Gastrocnemius medialis (tissue), 4 donors: Measurements from ENCODE around the gene HSD11B1L. TPM values are rescaled to one million over a fixed set of nuclear protein-coding genes. Genes with fewer than 3 reads are reported as not detected.

Source experiments
- ATAC-seq, 2 donors: fragments of 150-250 bp; one replicate each; pipeline ENCODE4 v1.9.1; 2016
- DNase-seq, 2 donors: peaks; one replicate each; pipeline ENCODE4 v3.0.0-alpha.2; 2019
- H3K27ac ChIP-seq, 4 donors: fragments of 200-600 bp; sonication (generic); 1 replicate in 1 of 4; 2 replicates in 3 of 4; pipeline ENCODE4 v1.5.1; 2016 to 2018; ENCODE audit warnings: mild to moderate bottlenecking in 2 of 4, moderate library complexity in 1 of 4
- H3K27me3 ChIP-seq, 3 donors: fragments of 200-600 bp; sonication (generic) in 2 of 3; 1 replicate in 1 of 3; 2 replicates in 2 of 3; pipeline versions ENCODE4 v1.5.1 to v1.6.0; 2016 to 2019; ENCODE audit warnings: mild to moderate bottlenecking in 1 of 3, moderate library complexity in 1 of 3
- H3K36me3 ChIP-seq, 2 donors: fragments of 200-600 bp; sonication (generic) in 1 of 2; one replicate each; pipeline ENCODE4 v1.5.1; 2017 to 2018
- H3K4me1 ChIP-seq, 2 donors: fragments of 200-600 bp; sonication (generic) in 1 of 2; one replicate each; pipeline ENCODE4 v1.5.1; 2016 to 2017; ENCODE audit warnings: mild to moderate bottlenecking in 2 of 2
- H3K4me3 ChIP-seq, 4 donors: fragments of 200-600 bp; sonication (generic) in 3 of 4; 1 replicate in 1 of 4; 2 replicates in 3 of 4; pipeline ENCODE4 v1.5.1; 2016 to 2019; ENCODE audit warnings: mild to moderate bottlenecking in 2 of 4
- H3K9me3 ChIP-seq, 3 donors: fragments of 200-600 bp; sonication (generic) in 2 of 3; 1 replicate in 1 of 3; 2 replicates in 2 of 3; pipeline ENCODE4 v1.5.1; 2016 to 2019
- CTCF ChIP-seq, 5 experiments: fragments of 450-650 bp in 3 of 5; fragments of 200-600 bp in 2 of 5; sonication (generic) in 2 of 5; IDR thresholded peaks in 4 of 5; conservative IDR thresholded peaks in 1 of 5; 1 replicate in 4 of 5; 2 replicates in 1 of 5; pipeline ENCODE4 v1.5.1; 2016 to 2019; ENCODE audit warnings: antibody characterized with exemption in 5 of 5, mild to moderate bottlenecking in 3 of 5, moderate library complexity in 3 of 5
- POLR2A ChIP-seq, 2 donors: fragments of 450-650 bp; IDR thresholded peaks; one replicate each; pipeline ENCODE4 v1.6.1; 2017; ENCODE audit warnings: antibody characterized with exemption in 2 of 2, mild to moderate bottlenecking in 2 of 2, moderate library complexity in 2 of 2
- in situ Hi-C, 4 donors: fragments of 200-750 bp; cut with MboI; loops; one replicate each; pipeline versions ENCODE4 v1.15.0 to v1.8.0; 2017; ENCODE audit warnings: low sequenced_read_pairs in 4 of 4
- intact Hi-C: fragments of 100-400 bp; cut with DNase I; formaldehyde crosslinking; loops from one replicate; pipeline ENCODE4 v1.15.1; 2023; ENCODE audit warnings: low total_unique reads
- total RNA-seq, 4 donors: library from RNA; depleted of rRNA; stranded (reverse); fragments of >200 nt; gene quantifications; one replicate each; pipeline versions ENCODE4 v1.1.0 to v1.2.3, GENCODE V29; 2016

HSD11B1L gene
- total RNA-seq, 4 donors from 2014 or later = 5.8 to 33.2 (median 21.5) TPM

DNA sequence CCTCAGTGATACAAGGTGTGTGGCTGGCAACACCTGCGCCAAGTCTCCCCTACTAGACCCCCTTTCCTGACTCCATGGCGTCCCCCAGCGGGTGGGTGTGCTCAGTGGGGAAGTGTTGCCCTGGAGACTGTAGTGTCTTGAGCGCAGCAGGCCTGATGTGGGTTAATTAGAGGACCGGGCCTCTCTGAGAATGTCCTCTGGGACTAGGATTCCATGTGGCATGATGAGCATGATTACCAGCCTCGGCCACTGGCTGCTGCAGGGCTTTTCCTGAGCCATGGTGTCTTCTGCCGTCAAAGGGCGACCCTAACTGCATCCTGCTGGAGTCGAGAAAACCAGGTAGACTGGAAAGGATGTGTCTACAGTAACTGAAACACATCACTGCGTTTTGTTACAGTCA, 28.6 kb upstream of the HSD11B1L start:
- TF ChIP-seq CTCF (IDR thresholded peaks at IDR 0.05 in 4 of 5, conservative IDR thresholded peaks at IDR 0.05 in 1 of 5) = no peak
- intact Hi-C loops (no loop called here), in situ Hi-C loops (no loop called here)
- no peak for DNase-seq
- H3K27me3 ChIP-seq = no peaks in the 10 kb centered on the region
- H3K9me3 ChIP-seq = no peaks in the 10 kb centered on the region
- H3K27ac ChIP-seq = no peak overlapping the region
- no peaks in the 10 kb centered on the region for H3K4me1 ChIP-seq
- peaks cover 0 to 92% of the 10 kb centered on the region in 2 donors for H3K36me3 ChIP-seq
- ATAC-seq = no peak
- H3K4me3 ChIP-seq = no peak overlapping the region

- no peaks in the 10 kb centered on the region for H3K27me3 ChIP-seq
- intact Hi-C loops = no loop called here
- DNase-seq = no peak
- no peak overlapping the region for H3K4me3 ChIP-seq
- H3K4me1 ChIP-seq = no peaks in the 10 kb centered on the region
- H3K36me3 ChIP-seq = peaks cover 0 to 100% of the 10 kb centered on the region in 2 donors
- in situ Hi-C loops = no loop called here
- no peaks in the 10 kb centered on the region for H3K9me3 ChIP-seq
- no peak for ATAC-seq
- no peak overlapping the region for H3K27ac ChIP-seq
- TF ChIP-seq POLR2A (IDR thresholded peaks at IDR 0.05) = no peak
These were observed 25.9 kb upstream of the HSD11B1L start for GRCh38 chr19:5654931-5655330.

GRCh38 chr19:5655412-5655811, 25.4 kb upstream of the HSD11B1L start:
- Histone ChIP-seq H3K36me3 (peaks cover 0 to 100% of the 10 kb centered on the region in 2 donors), H3K9me3 (no peaks in the 10 kb centered on the region), H3K4me3 (no peak overlapping the region), H3K27ac (no peak overlapping the region), H3K4me1 (no peaks in the 10 kb centered on the region), H3K27me3 (no peaks in the 10 kb centered on the region)
- ATAC-seq = no peak
- no peak for TF ChIP-seq POLR2A (IDR thresholded peaks at IDR 0.05)
- TF ChIP-seq CTCF (IDR thresholded peaks at IDR 0.05 in 4 of 5, conservative IDR thresholded peaks at IDR 0.05 in 1 of 5) = no peak
- intact Hi-C loops = no loop called here
- in situ Hi-C loops = no loop called here
- DNase-seq = no peak

DNA sequence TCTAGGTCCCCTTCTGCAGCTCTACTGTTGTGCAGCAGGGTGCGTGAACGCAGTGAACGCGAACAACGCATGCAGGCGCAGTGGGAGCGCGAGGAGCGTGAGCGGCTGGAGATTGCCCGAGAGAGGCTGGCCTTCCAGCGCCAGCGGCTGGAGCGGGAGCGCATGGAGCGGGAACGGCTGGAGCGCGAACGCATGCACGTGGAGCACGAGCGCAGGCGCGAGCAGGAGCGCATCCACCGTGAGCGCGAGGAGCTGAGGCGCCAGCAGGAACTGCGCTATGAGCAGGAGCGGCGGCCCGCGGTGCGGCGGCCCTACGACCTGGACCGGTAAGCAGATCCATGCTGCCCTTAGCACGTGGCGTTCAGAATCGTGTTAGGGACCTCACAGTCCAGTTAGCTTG, 19.3 kb upstream of the HSD11B1L start:
- H3K4me3 ChIP-seq = no peak overlapping the region
- ATAC-seq = no peak
- no peaks in the 10 kb centered on the region for H3K27me3 ChIP-seq
- no peak overlapping the region for H3K27ac ChIP-seq
- no peak for TF ChIP-seq CTCF (IDR thresholded peaks at IDR 0.05 in 4 of 5, conservative IDR thresholded peaks at IDR 0.05 in 1 of 5)
- TF ChIP-seq POLR2A (IDR thresholded peaks at IDR 0.05) = no peak
- no peaks in the 10 kb centered on the region for H3K9me3 ChIP-seq
- in situ Hi-C loops = no loop called here
- intact Hi-C loops = no loop called here
- no peak for DNase-seq
- H3K36me3 ChIP-seq = peaks cover 3 to 100% of the 10 kb centered on the region in 2 donors
- H3K4me1 ChIP-seq = peaks cover 0 to 9% of the 10 kb centered on the region in 2 donors

DNA sequence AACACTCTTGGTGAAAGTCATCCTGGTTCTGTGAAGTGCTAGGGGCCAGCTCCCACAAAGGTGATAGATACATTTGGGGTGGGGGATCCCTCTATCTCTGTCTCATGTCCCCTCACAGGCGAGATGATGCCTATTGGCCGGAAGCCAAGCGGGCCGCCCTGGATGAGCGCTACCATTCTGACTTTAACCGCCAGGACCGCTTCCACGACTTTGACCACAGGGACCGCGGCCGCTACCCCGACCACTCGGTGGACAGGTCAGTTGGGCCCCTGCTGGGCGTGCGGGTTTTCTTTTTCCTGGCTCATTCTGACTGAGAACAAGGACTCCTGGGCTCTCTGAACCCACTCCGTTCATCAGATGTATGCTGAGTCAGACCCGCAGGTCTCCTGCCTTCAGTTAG, 16.9 kb upstream of the HSD11B1L start:
- intact Hi-C loops = no loop called here
- H3K36me3 ChIP-seq = peaks cover 3 to 100% of the 10 kb centered on the region in 2 donors
- no peak for ATAC-seq

More for the DNA sequence above, 16.9 kb upstream of the HSD11B1L start:
- TF ChIP-seq POLR2A (IDR thresholded peaks at IDR 0.05) (no peak), CTCF (IDR thresholded peaks at IDR 0.05 in 4 of 5, conservative IDR thresholded peaks at IDR 0.05 in 1 of 5) (no peak)
- in situ Hi-C loops = no loop called here
- peaks cover 0 to 9% of the 10 kb centered on the region in 2 donors for H3K4me1 ChIP-seq
- no peaks in the 10 kb centered on the region for H3K27me3 ChIP-seq
- H3K4me3 ChIP-seq = no peak overlapping the region
- no peaks in the 10 kb centered on the region for H3K9me3 ChIP-seq
- peak overlapping the region; percentile 41 to 76 (median 68) for H3K27ac ChIP-seq
- DNase-seq = no peak
